HG03175 (cell line): ENCODE data around the gene SLC26A1.

ENCODE experiments used
- ATAC-seq: cut with Tn5 transposase; IDR thresholded peaks from one replicate; pipeline ENCODE4 v1.9.1; 2021; ENCODE audit warnings: mild to moderate bottlenecking, moderate library complexity; ENCODE audit not compliant: unreplicated experiment

The SLC26A1 gene

DNA sequence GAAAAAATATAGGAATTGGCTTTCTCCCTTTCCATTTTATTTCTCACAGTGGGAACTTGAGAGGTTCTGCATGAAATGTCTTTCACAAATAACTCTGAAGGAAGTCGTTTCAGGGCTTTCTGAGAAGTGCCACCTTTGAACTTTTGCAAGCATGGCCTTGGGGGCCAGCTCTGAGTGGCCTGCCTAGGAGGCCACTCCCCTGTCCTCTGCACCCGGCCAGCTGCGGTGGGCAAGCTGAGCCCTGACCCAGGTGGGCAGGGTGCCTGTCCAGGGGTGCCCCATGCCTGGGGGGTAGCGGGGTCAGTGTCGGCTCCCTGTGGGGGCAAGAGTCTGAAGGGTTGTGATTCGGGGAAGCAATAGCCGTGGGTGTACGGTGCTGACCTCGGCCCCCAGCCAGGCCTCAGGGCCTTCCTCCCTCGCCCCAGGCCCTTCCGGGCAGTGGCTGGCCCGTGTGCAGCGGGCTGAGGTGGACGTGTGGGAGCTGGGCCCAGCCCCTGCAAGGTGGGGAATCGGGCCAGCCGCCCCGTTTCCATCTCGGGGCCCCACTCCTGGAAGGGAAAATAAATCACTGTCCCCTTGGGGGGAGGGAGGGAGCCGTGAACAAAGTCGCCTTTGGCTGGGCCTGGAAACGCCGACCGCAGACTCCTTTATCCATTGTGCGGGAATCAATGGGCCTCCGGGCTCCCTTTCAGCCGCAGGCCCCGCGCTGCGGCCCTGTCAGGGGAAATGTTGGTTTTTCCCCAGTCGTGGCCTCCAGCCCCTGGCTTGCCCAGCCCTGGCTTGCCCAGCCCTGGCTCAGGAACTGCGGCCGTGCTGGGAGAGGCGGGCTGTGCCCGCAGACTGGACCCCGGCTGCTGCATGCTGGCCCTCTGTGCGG is 21.3 kb upstream of the SLC26A1 start:
- ATAC-seq: no peak

DNA sequence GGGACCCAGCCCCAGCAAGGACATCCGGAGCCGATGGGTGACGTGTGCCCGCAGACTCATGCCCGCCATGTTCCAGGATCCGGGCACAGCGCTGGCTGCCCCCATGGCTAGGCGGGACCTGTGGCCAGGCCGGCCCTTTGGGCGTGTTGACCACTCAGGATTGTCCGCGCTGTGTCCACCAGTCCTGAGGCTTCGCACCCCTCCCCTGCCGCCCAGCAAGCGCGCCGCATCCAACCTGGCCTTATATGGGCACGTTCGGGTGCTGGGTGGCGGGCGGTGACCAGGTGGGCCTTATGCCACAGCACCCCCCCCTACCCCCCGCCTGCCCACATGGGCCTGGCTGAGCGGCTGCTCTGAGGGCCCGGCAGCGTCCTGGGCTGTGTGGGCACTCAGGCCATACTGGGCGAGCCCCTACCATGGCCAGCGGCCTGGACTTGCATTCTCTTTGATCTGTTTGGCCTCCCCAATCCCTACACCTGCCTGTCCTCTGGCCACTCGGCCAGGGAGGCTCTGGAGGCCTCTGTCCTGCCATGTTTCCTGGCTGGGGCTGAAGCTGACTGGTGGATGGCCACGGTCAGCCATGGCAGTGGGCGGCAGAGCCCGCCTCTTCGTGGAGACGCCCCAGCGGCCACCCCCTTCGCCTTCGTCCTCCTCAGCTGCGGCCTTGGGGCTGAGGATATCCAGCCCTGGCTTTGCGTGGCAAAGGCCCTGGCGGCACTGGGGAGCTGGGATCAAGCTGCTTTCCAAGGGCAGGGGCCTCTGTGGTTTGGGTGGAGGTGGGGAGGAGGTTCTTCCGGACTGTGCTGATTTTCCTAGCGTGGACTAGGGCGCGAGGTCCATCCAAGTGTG is 20.2 kb upstream of the SLC26A1 start:
- ATAC-seq: no peak

DNA sequence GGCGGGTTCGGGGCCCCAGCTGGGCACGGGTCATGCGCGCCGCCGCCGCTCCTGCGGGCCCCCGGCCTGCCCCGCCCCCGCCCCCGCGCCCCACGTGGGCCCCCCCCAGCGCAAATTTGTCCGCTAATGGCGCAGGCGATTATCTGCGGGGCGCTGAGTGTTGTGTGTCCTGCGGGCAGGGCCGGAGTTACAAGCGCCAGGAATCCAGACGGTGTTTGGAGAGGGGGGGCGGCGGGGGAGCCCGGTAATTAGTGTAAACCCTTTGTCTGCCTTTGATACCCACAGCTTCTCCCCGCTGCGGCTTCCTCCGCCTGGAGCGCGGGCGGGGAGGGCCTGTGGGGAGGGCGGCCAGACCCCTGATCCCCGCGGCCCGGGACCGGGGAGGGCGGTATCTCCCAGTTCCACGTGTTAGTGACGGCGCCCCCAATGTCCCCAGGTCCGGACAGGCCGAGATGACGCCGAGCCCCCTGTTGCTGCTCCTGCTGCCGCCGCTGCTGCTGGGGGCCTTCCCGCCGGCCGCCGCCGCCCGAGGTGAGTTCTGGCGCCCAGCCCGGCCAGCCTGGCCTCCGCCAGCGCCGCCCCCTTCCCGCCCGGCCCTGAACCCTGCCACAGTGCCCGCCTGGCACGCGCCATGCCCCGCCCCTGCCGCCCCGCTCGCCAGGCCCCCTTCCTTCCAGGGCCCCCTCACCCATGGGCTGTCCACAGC is 19.0 kb upstream of the SLC26A1 start:
- no peak for ATAC-seq

DNA sequence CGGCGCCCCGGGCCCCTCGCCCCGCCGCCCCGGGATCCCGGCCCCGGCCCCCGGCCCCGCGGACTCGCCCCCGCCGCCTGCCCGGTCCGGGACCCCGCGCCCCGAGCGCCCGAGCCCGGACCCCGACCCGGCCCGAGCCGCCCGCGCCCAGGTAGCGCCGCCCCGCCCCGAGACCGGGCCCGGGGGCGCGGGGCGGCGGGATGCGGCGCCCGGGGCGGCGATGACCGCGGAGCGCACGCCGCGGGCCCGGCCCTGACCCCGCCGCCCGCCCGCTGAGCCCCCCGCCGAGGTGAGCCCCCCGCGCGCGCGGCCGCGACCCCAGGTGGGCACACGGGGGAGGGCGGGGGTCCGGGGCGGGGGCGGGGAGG is 18.4 kb upstream of the SLC26A1 start:
- no peak for ATAC-seq

DNA sequence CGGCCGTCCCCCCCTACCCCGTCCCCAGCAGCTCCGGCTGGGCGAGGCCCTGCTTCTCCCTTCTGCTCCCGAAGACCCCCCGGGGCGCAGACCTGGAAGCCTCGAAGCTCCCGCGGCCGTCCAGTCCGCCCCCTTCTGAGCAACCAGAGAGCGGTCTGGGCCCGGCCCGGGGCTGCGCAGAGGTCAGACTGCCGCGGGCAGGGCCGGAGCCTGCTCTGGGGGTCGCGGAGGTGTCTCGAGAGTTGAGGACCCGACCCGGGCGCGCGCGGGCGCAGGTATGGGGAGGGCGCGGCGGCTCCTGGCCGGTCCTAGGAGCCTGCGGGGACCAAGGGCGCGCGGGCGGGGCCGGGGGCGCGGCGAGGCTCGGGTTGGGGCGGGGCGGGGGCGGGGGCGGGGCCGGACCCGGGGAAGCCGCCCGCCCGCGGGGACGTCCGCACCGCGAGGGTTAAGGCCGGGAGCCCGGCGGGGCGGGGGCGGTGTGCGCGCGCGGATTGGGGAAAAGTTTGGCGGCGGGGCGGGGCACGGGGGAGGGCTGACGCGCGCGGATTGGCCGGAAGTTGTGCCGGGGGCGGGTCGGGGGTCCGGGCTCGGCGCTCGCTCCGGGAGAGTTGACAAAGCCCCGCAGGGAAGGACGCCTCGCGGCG is 17.9 kb upstream of the SLC26A1 start, which contains the start of gene FGFRL1:
TSS of gene FGFRL1 (plus strand) at position 605 of the 644 bp plus-strand sequence. CDS start 860 bp downstream, outside the sequence.
- ATAC-seq: peak; percentile 37

DNA sequence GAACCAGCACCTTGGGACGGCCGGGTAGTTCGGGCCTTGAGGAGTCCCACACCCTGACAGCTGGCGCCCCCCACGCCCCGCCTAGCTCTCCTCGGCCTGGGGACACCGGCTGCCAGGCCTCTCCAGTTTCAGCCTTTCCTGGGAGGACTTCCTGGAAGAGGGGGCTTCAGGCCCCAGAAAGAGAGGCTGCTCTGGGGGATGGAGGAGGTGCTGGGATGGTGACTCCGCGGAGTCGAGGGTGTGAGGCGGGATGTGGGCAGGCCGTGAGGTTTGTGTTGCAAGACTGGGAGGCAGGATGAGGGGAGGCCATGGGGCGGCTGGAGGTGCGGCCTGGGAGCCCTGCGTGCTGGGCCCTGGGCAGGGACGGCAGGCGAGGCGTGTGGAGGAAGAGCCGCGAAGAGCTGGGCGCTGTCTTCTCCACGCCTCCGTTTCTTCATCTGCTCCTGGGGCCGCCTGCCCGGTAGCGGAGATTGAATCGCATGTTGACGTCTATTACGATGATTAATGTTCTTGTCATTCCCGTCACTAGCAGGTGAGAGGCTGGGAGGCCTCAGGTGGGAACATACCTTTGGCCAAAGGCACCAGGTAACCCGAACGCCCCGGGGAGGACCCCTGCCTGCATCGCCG is 17.3 kb upstream of the SLC26A1 start:
- peak; percentile 8 for ATAC-seq

DNA sequence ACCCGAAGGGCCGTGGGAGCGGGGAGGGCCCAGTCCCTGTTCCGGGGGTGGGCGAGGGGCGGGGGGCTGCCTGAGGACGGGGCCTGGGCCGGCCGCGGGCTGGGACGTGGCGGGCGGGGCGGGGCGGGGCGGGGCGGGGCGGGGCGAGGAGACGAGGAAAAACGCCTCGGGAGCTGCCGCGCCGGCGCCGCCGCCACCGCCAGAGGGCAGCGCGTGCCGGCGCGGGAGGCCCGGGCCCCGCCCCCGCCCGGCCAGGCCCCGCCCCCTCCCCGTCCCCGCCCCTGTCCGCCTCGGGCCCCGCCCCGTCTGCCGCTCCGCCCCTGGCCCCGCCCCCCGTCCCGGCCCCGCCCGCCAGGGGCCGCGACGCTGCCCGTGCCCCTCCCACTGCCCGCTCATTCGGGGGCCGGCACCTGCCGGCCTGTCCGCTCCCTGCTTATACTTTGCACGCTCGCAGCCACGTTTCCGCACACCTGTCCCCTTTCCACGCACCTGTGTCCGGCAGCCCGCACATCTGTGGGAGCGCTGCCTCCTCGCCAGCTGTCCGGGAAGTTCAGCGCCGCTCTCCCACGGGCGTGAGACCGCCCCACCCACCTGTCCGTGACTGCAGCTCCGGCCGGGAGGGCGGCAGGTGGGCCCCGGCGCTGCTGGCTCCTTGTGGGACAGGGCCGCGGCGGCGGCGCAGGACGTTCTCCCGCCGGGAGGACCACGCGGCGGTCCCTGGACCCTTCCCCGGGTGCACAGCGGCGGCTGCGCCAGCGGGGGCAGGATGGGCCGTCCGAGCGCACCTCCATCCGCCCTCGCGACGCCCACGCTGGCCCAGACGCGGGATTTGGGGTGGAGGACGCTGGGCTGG is 16.6 kb upstream of the SLC26A1 start:
- peak; percentile 39 for ATAC-seq

DNA sequence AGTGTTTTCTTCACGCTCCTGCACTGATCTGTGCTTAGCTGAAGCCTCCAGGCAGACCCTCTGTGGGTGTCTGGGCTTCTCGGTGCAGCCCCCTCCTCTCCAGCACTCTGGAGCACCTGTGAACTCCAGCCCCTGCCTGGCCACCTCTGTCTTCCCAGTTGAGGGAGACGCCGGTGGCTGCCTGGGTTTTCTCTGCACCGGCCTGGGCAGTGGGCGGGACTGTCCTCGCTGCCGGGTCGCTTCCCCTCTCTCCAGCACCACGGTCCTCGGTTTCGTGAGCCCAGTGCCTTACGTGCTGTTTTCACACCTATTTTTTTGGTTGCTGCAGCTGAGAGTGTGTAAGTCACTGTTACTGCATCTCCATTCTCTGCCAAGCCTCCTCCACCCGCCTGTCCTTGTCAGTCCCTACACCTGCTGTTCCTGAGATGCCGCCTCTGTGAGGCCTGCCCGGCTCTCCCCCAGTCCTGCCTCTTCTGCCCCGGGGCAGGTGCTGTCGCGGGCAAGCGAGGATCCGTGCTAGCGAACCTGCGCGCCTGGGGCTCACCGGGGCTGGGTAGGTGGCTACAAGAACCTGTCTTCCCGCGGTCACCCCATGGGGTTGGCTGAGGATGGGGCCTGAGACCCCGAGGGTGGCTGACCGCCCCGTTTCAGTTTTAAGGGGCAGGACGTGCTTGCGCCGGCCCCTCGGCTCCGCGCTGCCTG is 15.8 kb upstream of the SLC26A1 start:
- ATAC-seq: no peak

DNA sequence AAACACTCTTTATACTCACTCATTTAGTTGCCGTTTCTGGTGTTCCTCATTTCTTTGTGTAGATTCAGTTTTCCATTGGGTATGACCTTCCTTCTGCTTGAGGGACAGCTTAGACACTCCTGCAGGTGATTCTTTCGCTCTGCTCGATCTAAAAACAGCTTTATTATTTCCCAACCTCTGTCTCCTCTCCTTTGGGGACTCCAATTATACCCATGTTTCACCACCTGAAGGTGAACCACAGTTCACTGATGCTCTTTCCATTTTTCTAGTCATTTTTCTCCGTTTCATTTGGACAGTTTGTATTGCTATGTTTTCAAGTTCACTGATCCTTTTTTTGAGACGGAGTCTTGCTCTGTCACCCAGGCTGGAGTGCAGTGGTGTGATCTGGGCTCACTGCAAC is 13.7 kb upstream of the SLC26A1 start:
- no peak for ATAC-seq

DNA sequence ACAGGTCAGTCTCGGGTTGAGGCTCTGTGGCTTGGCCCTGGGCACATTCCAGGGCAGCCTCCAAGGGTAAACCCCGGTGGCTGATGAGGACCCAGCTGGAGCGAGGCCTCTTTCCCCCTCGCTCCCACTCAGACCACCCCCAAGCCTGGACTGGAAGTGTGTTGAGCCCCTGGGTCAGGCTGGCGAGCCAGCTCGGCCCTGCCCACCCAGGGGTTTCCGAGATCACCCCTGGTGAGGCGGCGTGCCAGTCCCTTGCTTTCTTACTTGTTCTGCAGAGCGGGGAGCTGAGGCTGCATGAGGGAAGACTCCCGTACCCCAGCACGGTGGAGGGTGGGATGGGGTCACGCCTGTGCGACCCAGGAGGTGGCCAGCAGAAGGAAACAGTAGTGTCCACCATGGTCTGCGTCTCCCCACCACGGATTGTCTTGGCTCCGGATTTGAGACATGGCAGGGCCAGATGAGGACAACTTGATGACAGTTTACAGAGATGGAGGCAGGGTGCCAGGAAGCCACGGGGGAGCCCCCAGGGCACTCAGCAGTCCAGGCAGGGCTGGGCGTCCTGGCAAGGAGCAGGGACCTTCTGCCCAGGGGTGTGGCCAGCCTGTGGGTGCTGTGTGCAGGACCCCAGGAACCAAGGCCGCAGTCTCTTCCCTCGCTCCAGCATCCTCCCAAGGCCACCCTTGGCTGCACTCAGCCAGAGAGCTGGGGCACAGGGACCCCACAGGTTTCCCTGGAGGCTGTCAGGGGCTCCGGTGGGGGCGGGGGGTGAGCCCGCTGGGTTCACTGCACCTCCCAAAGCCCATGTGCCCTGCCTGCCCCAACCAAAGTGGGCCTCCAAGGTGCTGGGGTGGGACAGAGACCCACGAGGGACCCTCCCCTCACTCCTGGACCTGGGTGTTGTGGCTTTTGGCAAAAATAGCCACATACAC is 11.6 kb upstream of the SLC26A1 start:
- ATAC-seq: no peak

DNA sequence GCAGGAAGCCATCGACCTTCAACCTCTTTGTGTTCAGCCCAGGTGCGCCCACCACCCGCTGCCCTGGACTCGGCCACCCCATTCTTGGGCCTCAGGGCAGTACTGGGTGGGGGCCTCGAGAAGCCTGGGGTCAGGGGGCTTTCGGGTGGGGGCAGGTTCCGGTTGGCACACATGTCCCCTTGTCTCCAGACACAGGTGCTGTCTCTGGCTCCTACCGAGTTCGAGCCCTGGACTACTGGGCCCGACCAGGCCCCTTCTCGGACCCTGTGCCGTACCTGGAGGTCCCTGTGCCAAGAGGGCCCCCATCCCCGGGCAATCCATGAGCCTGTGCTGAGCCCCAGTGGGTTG is 10.8 kb upstream of the SLC26A1 start:
- no peak for ATAC-seq

DNA sequence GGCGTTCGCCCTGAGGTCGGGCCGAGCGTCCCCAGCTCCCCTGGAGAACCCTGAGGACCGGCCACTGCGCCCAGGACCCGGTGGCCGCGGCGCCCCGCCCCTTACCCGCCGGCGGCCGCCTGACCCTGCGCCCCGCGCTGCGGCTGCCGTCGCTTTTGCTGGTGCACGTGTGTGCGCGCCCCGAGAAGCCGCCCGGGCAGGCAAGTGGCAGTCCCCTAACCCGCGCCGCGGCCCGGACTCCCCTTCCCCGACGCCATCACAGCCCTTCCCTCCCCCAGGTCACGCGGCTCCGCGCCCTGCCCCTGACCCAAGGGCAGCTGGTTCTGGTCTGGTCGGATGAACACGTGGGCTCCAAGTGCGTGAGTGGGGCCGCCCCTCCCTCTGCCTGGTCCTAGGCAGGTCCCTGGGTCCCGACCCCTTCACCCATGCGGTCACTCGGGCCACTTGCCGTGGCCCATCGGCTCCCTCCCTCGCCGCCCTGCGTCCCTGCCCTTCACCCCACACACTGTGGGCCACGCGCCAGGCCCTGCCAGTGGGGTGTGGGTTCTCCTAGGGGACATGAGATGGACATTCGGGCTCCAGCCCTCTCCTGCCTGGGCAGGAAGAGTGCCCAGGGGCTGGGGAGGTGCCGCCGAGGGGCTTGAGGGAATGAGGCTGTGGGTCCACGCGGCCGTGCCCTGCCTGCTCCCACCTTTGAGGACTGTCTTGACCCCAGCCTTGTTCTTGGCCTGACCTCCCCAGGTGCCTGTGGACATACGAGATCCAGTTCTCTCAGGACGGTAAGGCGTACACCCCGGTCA is 10.3 kb upstream of the SLC26A1 start:
- no peak for ATAC-seq

DNA sequence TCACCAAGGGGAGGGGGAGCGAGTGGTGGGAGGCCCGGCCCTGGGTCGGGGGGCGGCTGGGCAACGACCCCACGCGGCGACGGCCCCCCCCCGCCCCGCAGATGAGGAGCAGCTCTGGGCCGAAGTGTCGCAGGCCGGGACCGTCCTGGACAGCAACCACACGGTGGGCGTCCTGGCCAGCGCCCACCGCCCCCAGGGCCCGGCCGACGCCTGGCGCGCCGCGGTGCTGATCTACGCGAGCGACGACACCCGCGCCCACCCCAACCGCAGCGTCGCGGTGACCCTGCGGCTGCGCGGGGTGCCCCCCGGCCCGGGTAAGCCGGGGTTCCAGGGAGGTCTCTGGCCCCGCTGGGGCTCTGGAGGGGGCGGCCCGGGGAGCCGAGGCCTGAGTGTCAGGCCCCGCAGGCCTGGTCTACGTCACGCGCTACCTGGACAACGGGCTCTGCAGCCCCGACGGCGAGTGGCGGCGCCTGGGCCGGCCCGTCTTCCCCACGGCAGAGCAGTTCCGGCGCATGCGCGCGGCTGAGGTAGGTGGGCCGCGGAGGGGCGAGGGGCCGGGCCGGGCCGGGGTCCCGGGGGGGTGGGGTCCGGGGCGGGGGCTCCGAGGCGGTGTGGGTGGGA is 9.5 kb upstream of the SLC26A1 start:
- ATAC-seq: no peak

DNA sequence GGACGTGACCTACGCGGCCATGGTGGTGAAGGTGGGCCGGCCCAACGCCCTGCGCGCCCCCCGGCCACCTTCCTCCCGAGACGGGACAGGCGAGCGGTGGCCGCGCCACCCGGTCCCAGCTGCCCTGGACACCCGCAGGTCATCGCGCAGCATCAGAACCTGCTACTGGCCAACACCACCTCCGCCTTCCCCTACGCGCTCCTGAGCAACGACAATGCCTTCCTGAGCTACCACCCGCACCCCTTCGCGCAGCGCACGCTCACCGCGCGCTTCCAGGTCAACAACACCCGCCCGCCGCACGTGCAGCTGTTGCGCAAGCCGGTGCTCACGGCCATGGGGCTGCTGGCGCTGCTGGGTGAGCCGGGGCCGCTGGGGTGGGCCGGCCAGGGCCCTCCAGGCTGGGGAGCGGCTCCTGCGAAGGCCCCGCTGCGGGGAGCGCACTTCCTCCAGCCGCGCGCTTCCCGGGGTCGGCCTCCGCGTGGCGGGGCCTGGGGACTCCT is 9.0 kb upstream of the SLC26A1 start:
- ATAC-seq: no peak

DNA sequence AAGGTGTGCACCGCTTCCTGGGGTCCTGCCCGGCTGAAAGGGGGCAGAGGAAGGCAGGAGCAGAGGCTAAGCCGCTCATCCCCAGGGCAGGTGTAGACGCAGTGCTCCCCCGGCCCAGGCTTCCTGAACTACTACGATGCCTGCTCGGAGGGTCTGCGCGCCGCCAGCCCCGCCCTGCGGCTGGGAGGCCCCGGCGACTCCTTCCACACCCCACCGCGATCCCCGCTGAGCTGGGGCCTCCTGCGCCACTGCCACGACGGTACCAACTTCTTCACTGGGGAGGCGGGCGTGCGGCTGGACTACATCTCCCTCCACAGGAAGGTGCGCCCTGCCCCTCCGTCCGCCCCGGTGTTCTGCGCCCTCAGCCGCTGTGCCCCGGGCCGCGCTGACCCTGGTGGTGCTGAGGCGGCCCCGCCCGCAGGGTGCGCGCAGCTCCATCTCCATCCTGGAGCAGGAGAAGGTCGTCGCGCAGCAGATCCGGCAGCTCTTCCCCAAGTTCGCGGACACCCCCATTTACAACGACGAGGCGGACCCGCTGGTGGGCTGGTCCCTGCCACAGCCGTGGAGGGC is 8.4 kb upstream of the SLC26A1 start:
- no peak for ATAC-seq

DNA sequence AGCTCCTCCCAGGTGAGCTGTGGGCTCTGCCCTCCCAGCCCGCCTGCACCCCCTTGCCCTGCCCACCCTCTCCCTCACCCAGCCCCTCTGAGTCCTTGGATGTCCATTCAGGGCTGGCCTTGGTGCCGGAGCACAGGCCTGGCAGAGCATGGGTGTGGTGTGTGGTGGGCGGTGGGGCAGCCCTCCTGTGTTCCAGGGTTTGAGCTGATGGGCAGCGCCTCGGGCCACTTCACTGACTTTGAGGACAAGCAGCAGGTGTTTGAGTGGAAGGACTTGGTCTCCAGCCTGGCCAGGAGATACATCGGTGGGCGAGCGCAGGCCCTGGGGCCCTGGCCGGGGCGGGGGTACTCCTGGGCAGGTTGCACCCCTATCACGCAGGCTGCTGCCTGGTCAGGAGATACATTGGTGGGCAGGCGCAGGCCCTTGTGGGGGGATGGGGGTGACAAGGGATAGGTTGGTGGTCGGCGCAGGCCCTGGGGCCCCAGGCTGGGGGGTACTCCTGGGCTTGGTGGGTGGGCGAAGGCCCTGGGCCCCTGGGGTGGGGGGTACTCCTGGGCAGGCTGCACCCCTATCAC is 7.6 kb upstream of the SLC26A1 start:
- no peak for ATAC-seq
